HG03520 (cell line): Measurements from ENCODE around the gene LINC00305.

Experiments
- ATAC-seq: cut with Tn5 transposase; IDR thresholded peaks from one replicate; pipeline ENCODE4 v1.9.1; 2021; ENCODE audit warnings: mild to moderate bottlenecking, moderate library complexity; ENCODE audit not compliant: unreplicated experiment

Gene LINC00305

DNA sequence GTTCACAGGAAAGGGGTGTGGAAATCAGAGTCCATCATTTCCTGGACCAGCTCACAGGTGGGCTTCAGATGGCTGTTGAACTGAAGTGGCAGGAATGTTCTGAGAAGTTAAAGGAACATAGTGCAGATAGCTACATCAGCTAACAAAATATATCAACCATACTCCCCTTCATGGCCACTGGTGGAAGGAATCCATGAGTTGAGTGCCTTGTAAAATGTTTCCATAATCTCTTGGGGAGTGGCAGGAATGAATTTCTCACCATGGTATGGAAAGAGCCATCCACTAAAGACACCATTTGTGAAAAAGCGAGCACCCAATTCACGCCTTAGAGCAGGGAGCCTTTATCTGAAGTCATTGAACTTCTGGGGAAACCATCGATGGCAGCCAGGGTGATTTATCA is at the start of gene LINC00305:
Gene LINC00305 (minus strand): TSS at position 101 of the 400 bp plus-strand sequence.
- no peak for ATAC-seq

DNA sequence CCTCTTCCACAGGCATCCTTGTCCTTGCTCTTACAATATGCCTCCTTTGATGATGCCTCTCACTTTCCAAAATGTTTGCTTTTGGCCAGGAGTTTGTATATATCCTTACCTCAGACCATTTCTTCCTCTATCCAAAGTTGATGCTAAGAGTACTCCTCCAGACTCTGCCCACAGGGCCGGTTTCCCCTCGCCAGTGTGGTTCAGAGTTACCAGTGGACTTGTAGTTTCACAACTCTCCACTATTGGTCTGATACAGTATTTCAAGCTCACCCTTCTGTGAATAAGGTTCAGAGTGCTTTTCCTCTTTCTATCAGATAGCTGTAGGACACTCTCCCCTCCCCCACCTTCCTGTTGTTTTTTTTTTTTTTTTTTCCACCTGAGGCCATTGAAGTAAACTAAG is 42.2 kb upstream of the LINC00305 start:
- no peak for ATAC-seq

DNA sequence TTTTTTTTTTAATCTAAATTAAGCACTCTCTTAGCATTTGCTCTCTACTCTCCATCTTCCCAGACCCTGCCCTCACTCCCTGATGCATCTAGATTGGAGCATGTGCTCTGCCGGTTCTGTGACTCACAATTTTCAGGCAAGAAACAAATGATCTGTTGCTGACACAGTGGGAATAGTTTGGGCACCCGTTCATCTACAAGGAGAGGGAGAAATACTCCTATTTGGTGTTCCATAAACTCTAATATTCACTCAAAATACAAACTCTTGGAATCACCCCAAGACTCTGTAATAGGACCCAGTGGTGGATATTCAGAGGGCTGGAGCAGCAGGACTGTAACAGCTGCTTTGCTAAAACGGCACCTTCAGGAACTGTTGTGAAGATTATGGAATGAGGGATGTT is 37.1 kb upstream of the LINC00305 start:
- no peak for ATAC-seq

DNA sequence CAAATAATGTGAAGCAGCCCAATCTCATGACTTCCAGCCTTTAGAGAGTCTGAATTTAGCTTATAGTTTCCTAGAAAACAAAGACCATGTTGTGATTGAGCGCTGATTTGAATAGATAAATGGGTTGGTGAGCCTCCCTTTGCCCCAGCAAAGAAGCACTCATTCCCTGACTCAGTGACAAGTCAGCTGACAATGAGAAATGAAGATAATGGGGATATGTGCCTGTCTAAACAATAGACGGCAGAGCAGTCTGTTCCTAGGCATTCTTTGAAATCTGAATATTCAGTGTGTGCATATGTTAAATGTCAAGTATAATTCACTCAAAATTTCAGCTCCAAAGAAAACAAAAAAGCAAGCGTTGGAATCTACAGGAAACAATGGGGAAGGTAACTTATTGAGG is 34.8 kb upstream of the LINC00305 start:
- ATAC-seq = no peak

DNA sequence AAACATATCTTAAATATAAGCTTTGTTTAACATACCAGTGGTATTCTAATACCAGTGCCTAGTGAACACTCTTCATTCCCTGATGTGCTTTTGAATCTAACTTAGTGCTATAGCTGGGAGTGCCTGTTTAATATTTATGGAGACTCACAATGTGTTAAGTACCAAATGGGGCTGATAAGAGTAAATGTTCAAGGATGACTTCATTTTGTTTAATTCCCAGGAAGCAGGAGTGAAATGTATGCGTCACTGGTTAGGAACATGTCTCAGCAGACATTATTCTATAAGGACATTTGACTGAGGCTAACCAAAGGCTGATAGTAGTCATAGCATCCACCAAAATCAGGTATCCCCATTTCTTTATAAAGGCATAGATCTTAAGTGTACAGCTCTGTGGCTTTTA is 31.7 kb upstream of the LINC00305 start:
- ATAC-seq = no peak

DNA sequence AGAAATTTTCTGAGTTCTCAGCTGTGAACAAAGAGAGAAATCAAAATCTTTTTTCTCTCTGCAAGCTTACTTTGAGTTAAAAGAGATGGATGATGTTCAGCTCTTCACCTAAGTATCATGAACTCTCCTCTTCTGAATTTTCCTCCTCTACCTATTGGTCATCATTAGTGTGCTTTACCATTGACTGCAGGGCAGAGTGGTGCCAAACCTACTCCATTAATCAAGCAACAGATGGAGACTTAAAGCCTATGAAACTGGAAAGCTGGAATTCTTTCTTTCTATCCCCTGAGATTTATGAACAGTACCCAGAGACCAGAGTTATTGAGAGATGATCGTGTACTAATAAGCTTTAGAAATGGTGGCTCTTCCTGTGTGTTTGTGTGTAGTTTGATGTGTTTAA is 31.3 kb upstream of the LINC00305 start:
- no peak for ATAC-seq

DNA sequence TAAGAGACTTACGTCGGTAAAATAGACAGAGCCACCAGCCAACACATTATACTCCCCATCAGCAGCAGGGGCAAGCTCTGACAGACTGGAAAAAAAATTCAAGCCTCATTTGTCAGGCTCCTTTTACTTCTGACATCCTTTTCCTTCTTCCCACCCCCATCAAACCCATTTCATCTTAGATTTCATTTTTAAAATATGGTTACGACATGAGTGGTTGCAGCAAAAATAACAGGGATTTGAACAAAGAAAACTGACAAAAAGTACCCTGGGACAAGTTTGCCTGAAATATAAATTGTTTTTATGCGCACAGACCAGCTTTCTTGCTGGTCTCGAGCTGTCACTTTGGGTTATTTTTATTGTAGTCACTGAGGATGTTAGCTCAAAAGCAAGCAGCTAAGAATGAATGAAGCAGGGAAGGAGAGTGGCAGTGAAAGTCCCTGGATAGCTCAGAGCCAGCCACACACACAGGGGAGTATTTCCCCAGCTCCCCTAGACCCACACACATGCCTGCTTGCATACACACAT is 30.7 kb upstream of the LINC00305 start:
- ATAC-seq = no peak

DNA sequence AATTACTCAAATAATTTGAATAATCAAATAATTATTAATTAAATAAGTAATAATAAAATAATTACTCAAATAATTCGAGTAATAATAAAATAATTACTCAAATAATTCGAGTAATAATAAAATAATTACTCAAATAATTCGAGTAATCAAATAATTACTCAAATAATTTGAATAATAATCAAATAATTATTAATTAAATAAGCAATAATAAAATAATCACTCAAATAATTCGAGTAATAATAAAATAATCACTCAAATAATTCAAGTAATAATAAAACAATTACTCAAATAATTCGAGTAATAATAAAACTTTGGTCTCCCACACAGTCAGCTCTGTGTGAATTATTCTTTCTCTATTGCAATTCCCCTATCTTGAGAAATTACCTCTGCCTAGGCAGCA is 30.0 kb upstream of the LINC00305 start:
- ATAC-seq = no peak

DNA sequence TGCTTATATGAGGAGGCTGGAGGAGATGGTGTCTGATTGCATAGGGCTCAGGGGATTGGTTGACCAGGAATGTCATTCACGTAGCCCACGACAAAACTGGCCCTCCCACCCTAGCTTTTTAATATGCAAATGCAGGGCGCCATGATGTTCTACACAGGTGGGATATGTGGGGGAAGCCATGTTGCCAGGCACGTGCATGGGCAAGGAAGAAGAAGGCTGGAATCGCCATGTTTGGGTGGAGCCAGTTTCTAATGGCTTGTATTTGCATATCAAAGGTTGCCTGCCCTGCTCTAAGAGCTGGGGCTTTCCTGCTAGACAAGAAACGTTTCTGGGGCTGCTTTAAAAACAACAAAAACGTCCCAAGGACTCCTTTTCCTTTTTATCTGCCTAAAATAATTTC is 26.5 kb upstream of the LINC00305 start:
- no peak for ATAC-seq

DNA sequence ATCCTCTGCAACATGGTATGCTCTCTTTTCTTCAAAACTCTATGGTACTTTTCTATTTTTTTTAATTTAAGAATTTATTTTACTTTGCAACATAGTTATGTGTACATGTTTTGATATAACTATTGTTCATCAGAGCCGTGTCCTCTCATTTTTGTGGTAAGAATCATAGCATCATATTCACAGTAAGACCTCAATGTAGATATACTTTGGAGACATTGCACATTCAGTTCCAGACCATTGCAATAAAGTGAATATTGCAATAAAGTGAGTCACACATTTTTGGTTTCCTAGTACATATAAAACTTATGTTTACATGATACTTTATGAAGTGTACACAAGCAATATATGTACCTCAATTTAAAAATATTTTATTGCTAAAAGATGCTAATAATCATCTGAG is 22.7 kb upstream of the LINC00305 start:
- ATAC-seq = no peak

DNA sequence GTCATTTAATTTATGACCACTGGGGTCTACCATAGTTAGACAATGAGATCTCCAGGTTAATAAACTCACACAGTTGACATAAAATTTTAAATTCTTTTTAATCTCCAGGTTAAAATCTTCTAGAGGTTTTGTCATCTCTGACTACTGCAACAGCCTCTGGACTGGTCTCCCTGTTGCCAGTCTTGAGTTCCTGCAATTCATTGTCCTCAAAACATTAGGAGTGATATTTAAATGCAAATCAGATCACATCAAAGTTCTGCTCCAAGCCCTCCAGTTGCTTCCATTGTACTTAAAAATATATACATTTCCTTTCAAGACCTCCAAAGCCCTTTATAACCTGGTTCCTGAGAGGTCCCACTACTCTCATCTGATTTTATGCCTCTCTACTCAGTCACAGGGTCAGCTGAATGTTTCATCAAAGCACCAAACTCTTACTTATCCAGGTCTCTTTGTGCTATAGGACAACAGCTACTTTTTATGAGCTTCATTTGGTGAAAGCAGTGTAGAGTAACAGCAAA is 18.6 kb upstream of the LINC00305 start:
- ATAC-seq = no peak

DNA sequence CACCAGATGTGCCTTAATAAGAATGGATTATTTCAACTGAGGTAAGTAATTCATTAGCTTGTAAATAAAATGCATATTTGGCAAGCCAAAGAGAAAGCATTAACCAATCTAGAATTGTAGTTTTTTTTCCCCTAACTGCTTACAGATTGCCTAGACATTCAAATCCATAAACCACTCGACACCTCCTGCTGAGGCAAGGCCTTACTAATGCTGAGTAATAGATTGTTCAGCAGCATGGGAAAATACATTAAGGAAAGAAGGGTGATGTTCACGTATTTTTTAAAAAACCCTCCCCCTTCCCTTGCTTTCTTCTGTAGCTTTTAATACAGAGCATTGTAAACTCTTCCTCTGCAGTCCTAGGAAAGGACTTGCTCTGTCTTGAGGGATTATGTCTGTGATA is 17.0 kb upstream of the LINC00305 start:
- no peak for ATAC-seq

DNA sequence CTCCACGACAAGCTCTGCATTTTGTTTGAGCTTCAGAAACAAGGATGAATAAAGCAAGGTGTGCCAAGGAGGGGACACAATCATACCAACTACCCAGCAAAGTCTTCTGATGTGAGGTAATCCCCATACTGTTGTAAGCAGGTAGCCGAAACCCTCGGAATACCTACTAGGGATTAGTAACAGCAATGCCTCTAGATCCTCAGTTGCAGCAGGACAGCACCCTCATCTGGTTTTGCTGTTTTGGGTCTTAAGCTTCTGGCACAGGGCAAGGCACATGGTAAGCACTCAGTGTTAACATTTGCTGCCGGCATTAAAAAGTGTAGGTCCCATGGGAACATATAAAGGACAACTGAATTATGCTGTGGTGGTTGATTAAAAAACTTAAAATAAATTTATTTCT is 16.0 kb upstream of the LINC00305 start:
- ATAC-seq = no peak

DNA sequence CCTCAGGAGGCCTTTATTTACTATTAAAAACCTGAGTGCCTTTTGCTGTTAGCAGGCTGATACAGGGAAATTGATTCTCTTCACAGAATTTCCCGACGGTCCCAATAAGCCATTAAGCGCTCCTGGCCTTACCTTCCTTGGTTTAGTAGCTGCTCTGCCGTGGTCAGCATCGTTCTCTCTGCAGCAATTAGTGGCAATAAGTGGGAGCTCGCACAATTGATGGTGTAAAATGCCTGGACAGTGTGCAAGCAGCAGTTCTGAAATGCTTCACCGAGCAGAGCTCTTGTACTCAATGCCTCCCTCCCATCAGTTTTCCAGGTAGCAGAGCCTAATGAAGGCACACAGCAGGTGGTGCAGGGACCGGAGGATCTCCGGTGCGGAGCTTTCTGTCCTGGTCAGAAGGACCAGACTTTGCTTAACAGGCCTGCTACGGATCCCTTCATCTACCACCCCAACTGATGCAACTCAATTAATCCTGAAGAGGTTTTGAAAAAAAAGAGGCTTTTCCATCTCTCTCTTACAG is 1.1 kb upstream of the LINC00305 start:
- no peak for ATAC-seq

DNA sequence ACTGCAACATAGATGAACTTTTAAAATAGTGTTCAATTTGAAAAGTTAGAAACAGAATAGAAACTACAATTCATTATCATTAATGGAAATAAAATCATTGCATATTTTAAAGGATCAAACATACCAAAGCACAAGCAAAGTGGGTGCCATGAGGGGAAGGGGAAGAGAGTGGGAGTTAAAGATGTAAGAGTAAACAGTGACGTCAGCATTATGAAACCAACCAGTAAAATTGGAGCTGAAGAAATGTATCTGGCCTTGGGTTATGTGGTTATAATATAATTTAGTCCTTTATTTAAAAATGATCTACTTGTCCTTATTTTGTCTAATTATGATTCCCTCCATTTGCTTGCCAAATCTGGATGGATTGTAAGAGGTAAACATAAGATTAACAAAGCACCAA is 6.0 kb downstream of the LINC00305 start:
- ATAC-seq = no peak

DNA sequence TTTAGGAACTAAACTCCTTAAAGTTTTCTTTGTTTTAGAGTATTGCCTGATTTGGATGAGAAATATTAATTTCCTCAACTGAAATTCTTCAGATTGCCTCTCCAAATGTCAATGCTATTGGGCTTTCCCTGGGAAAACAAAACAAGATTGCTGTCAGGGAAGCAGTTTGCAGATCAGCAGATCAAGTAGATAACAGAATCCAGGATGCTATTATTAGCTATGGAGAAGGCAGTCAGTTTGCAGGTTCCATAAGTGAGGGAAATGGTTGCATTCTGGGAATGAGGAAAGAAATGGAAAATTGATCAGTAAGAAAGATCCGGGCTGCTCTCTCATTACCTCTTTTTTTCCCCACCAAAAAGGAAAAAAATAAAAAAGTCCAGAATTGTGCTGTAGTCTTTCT is 11.0 kb downstream of the LINC00305 start:
- ATAC-seq = no peak

DNA sequence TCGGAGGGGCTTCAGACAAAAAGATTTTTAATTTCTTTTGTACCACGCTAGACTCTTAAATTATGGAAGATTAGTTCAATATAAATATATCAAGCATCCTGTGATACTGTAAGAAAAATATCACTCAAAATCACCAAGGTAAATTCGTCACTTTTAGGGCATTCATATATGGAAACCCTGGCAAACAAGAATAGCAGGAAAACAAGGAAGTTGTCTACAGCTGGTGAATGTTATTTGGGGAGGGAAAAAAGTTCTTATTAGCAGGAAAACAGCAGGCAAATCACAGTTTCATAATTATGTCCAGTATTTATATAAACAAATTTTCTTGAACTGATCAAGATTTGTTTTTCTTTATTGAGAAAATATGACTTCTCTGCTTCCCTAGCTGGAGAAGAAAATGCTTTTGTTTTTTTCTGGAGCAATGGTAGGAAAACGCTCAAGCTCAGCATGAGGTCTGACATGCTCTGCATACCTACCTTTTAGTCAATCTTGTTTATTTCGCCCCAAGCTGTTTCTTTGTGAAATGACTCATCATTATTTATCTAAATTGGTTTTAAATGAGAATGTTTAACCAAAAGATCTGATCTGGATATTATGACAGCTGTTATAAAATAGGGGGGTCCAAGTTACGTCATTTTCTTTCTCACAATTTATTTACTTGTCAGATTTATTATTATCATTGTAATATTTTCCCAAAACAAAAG is 14.7 kb downstream of the LINC00305 start:
- ATAC-seq = no peak

DNA sequence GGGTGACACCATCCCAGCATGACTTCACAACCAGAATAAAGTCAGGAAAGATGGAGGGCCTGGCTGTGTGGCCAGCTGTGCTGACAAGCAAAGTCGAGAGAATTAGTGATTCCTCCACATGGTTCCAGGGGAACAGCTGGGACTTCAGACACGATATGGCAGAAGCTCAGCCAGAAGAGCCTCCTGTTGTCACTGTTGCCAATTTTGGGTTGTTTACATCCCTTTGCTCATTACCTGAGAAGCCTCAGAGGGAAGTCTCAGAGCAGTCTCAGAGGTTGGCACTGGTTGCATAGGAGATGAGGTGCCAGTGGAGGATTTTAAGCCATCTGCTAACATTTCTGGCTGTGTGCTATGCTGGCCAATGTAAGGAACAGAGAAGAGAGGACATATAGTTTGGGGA is 16.0 kb downstream of the LINC00305 start:
- no peak for ATAC-seq

DNA sequence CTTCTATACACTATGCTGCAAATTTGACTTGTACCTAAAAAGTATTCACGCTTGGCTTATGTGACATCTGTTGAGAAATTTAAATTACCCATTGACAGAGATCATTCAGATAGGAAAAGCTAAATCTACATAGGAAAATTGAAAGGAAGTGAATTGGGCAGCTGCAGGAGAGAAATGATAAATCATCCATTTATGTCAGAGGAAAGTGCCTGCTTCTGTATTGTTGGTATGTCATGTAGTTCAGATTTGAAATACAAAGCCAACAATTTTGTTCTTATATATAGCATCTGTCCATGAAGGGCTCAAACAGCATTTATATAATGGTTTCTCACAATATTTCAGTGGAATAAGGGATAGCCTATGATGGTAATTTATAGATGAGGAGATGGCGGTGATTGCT is 17.6 kb downstream of the LINC00305 start:
- no peak for ATAC-seq

DNA sequence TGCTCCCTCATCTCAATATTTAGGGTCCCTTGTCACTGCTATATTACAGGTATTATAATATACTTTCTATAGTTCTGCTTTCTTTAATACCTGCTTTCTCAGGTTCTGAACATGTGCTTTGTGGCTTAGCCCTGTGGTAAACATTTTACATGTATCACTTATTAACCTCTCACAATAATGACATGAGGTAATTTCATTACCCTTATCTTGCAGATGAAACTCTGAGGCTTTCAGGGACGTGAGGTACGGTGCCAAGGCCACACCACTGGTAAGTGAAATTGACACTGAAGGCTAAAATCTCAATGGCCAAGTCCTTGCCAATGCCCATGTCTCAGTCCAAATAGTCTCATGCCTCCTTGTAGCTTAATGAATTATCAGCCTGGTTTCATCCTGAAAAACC is 21.7 kb downstream of the LINC00305 start:
- no peak for ATAC-seq

DNA sequence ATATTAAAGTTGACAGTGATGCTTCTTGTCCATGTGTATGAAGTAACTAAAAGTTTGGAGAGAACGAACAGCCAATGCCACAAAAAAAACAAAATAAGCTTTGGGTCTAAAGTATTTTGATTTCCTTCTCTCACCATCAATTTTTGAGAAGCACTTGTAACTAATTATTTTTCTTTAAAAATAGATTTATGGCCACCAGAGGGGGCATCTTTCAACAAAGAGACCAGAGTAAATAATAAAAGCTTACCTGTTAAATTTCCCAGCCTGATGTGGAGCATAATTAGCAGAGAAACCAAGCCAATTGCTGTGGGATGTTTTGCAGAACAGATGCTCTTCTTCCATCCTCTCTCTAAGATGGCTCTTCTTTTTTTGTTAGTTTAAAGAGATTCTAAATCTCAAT is 29.0 kb downstream of the LINC00305 start:
- ATAC-seq = no peak

DNA sequence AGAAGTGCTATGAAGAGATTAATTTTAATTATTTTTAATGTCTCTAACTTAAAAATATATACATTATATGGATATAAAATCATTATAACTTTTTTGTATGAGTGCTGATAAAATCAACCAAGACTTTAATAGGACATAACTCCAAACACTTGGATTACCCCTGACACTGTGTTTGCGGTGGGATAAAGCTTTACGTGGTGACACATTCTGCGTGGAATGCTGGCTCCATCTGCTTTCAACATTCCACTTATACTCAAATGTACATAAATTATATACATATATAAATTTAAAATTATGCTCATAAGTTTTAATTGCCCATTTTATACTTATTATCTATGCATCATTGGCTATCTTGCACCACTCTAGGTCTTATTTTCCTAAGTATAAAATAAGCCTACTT is 30.5 kb downstream of the LINC00305 start:
- no peak for ATAC-seq
